GM12874 (cell line): Measurements from ENCODE around the gene EEF1A2.

Source experiments
- TF ChIP-seq, protein P1 (sequence below): IDR thresholded peaks from 2 replicates; pipeline ENCODE4 v1.5.1; 2011; ENCODE audit warnings: low read depth, mild to moderate bottlenecking, control low read depth, low read length, moderate library complexity; ENCODE audit not compliant: insufficient read depth

The EEF1A2 gene

DNA sequence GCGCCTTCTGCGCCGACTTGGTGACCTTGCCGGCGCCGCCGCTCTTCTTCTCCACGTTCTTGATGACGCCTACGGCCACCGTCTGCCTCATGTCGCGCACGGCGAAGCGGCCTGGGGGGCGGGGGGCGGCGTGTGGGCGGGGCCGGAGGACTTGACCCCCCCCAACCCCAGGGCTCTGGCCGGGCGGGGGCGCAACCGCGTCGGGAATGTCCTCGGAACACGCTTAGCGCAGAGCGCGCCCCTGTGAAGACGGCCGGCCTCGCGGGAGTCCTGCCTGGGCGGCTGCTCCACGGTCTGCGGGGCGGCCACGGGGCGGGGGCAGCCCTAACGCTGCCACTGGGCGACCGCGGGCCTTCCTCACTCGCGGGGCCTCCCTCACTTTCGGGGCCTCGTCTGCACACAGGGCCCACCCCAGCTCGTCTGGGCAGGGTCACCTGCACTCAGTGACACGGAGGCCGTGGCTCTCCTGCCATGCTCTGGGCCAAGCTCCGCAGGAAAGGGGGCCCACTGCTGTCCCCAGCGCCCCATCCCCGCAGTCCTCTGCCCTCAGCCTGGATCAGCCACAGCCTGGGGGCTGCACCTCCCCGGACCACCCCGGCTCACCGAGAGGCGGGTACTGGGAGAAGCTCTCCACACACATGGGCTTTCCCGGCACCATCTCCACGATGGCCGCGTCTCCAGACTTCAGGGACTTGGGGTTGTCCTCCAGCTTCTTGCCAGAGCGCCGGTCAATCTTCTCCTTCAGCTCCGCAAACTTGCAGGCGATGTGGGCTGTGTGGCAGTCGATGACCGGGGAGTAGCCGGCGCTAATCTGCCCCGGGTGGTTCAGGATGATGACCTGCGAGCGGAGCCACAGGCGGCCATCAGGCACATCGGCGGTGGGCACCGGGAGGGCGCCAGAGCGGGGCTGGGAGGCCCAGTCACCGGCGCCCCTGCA is 10.3 kb downstream of the EEF1A2 start:
- TF ChIP-seq, protein P1, sequence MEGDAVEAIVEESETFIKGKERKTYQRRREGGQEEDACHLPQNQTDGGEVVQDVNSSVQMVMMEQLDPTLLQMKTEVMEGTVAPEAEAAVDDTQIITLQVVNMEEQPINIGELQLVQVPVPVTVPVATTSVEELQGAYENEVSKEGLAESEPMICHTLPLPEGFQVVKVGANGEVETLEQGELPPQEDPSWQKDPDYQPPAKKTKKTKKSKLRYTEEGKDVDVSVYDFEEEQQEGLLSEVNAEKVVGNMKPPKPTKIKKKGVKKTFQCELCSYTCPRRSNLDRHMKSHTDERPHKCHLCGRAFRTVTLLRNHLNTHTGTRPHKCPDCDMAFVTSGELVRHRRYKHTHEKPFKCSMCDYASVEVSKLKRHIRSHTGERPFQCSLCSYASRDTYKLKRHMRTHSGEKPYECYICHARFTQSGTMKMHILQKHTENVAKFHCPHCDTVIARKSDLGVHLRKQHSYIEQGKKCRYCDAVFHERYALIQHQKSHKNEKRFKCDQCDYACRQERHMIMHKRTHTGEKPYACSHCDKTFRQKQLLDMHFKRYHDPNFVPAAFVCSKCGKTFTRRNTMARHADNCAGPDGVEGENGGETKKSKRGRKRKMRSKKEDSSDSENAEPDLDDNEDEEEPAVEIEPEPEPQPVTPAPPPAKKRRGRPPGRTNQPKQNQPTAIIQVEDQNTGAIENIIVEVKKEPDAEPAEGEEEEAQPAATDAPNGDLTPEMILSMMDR: no peak

DNA sequence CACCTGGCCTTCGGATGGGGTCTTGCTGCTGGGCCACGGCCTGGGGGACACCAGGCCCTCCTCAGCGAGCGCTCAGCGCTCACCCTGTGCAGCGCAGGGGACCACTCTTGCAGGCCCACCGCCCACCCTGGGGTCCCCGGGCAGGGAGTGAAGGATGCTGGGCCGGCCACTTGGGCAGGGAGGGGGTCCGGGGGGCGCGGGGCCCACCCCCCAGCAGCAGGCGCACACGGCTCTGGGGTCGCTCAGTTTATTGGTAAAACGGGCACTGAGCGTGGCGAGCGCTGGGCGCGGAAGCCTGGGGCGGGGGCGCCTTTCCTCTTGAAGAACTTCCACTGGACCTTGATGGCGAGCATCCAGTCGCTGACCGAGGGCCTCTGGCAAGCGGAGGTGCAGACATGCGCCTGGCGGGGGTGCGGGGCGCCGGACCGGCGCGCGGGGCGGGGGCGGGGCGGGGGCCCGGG is 11.1 kb downstream of the EEF1A2 start:
- TF ChIP-seq, protein P1: no peak

DNA sequence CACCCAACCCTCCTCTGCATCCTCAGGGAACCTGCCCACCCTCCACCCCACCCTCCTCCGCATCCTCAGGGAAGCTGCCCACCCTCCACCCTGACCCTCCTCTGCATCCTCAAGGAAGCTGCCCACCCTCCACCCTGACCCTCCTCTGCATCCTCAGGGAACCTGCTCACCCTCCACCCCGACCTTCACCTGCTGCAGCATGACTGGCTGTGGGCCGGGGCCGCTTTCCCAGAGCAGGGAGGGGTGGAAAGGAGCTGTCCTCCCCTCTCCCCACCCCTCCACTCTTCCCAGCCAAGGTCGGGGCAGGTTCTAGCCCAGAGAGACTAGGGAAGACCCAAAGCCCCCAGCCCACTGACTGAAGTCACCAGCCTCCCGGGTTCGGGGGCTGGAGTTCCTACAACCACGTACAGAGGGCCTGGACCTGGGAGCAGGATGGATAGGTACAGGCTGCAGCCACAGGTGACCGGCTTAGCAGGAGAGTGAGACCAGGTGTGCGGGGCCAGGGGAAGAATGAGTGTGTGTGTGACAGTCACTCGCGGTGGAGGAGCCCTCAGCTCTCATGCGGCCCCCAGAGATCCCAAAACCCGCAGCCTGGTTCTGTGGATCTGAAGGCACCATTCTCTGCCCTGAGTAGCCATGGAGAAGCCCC is 11.6 kb downstream of the EEF1A2 start:
- TF ChIP-seq, protein P1: no peak

DNA sequence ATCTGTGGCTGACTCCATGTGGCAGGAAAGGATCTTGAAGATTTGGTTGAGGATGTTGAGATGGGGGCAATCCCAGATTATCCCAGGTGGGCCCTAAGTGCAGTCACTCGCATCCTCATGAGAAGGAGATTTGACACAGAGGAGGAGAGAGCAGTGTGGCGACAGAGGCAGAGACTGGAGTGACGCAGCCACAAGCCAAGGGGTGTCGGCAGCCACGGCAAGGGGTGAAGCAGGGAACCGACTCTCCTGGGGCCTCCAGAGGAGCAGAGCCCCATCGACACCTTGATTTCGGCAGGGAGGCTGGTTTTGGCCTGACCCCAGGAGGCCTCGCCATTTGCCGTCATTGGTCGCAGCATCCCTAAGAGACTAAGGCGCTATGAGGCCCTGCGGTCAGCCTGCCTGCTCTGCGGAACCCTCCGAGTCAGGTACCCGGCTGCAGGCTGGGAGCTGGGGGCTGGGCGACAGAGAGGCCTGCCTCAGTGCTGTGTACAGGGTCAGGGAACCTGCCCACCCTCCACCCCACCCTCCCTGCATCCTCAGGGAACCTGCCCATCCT is 12.5 kb downstream of the EEF1A2 start:
- TF ChIP-seq, protein P1: no peak

DNA sequence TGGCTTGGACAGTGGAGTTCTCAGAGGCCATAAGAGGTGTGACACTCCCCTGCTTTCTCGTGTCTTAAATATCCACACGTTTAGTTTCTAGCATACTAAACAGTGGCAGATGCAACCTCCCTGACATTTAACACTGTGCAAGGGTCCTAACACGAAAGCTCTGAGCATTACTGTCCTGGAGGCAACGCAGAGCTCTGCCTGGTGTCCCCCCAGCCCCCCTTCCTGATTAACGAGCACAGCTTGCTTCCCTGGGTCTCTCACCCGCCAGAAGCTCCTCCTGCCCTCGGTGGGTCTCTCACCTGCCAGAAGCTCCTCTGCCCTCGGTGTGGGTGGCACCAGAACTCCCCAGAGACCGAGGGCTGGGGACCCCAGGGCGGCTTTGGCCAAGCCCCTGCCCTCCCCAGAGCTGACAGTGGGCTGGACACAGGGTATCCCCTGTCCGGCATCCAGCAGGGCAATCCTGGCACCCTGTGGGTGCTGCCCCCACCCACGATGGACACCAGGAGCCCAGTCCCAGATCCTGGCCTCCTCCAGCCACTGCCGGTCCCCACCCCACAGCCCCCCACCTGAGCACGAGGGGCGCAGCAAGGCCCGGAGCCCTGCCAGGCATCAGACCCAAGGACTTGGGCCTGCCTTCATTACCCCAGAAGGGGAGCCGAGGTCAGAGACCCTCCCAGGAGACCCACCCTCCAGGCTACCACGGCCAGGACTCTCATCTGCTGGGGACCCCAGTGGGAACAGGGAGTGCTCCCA is 14.1 kb downstream of the EEF1A2 start:
- TF ChIP-seq, protein P1: no peak

DNA sequence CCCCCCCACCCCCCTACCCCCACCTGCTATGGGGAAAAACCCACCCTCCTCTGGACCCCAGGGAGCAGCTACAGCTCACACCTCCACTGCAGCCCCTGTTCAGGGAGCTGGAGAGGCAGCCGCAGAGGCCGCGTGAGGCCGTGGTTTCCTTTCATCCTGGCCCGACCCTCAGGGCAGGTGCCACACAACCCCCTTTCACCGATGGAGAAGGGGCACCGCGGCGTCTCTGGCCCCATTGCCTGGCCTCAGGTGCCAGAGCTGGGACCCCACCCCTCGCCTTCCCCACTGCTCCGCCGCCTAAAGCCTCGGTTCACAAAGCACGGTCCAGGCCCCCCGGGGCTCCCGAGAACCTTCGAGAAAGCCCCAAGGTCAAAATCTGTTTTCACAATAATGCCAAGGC is 14.6 kb downstream of the EEF1A2 start:
- TF ChIP-seq, protein P1: no peak
